ENCODE data around the gene AGAP5.

Gene AGAP5

DNA sequence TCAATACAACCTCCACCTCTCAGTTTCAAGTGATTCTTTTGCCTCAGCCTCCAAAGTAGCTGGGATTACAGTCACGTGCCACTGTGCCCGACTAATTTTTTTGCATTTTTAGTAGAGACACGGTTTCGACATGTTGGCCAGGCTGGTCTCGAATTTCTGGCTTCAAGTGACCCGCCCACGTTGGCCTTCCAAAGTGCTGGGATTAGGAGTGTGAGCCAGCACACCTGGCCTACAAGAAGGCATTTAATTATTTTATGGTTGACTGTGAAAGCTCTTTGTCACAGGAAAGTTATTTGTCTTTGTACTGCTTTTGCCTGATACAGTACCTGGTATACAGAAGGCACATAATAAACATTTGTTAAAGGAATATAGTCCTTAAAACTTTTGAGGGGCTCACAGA is 69.5 kb downstream of the AGAP5 start:
- Histone ChIP-seq H3K9me2 (ENCODE audit: low read depth, low read length) (no peaks in the 10 kb centered on the region), H4K20me1 (ENCODE audit: insufficient read depth, low read length) (no peaks in the 10 kb centered on the region), H3K9ac (ENCODE audit: low read length) (no peak overlapping the region), H3K79me2 (ENCODE audit: insufficient read depth, low read length) (no peaks in the 10 kb centered on the region), H3K27me3 (ENCODE audit: insufficient read depth, low read length) (no peaks in the 10 kb centered on the region), H3K9me3 (ENCODE audit: low read length) (no peaks in the 10 kb centered on the region), H3K4me1 (ENCODE audit: insufficient read depth, low read length, severe bottlenecking) (peaks cover 25% of the 10 kb centered on the region), H3K27ac (ENCODE audit: low read depth, low read length, poor library complexity, severe bottlenecking) (no peak overlapping the region), H3K4me2 (ENCODE audit: low read length) (no peak overlapping the region), H3K4me3 (ENCODE audit: low read depth, low read length, poor library complexity, severe bottlenecking) (no peak overlapping the region), H3F3A (ENCODE audit: insufficient read depth, low read length) (no peaks in the 10 kb centered on the region), H2AFZ (ENCODE audit: low read length) (no peak overlapping the region), H3K36me3 (ENCODE audit: insufficient read depth, low read length) (no peaks in the 10 kb centered on the region)
- TF ChIP-seq EZH2 (IDR thresholded peaks at IDR 0.05; ENCODE audit: borderline replicate concordance, low read length): no peak
- no peak for TF ChIP-seq CTCF (IDR thresholded peaks at IDR 0.05; ENCODE audit: low read length)

DNA sequence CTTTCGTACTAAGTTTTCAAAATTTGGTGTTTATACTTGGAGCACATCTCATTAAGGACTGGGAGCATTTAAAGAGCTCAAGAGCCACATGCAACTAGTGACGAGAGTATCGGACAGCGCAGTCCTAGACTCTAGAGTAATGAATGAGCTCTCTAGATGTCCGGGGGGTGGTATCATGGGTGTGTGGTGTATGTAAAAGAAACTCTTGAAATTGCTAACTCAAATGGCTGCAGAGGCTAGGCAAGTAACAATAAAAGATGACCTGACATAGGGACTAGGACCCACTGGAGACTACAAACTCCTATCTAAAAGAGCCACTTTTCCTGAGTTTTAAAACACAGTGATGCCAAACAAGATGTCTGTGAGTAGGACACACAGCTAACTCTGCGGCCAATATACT is 70.6 kb downstream of the AGAP5 start:
- H2AFZ ChIP-seq (ENCODE audit: low read length): no peak overlapping the region
- H4K20me1 ChIP-seq (ENCODE audit: insufficient read depth, low read length): no peaks in the 10 kb centered on the region
- no peaks in the 10 kb centered on the region for H3K27me3 ChIP-seq (ENCODE audit: insufficient read depth, low read length)
- H3K4me2 ChIP-seq (ENCODE audit: low read length): peak overlapping the region; percentile 10; the same call in 1 of the 2 replicates
- TF ChIP-seq CTCF (IDR thresholded peaks at IDR 0.05; ENCODE audit: low read length) (no peak), EZH2 (IDR thresholded peaks at IDR 0.05; ENCODE audit: borderline replicate concordance, low read length) (no peak)
- H3K4me1 ChIP-seq (ENCODE audit: insufficient read depth, low read length, severe bottlenecking): peaks cover 25% of the 10 kb centered on the region
- H3F3A ChIP-seq (ENCODE audit: insufficient read depth, low read length): no peaks in the 10 kb centered on the region
- H3K9ac ChIP-seq (ENCODE audit: low read length): no peak overlapping the region; the same call in 1 of the 2 replicates
- no peak overlapping the region for H3K27ac ChIP-seq (ENCODE audit: low read depth, low read length, poor library complexity, severe bottlenecking)
- no peaks in the 10 kb centered on the region for H3K9me3 ChIP-seq (ENCODE audit: low read length)
- H3K79me2 ChIP-seq (ENCODE audit: insufficient read depth, low read length): no peaks in the 10 kb centered on the region
- no peak overlapping the region for H3K4me3 ChIP-seq (ENCODE audit: low read depth, low read length, poor library complexity, severe bottlenecking)
- H3K9me2 ChIP-seq (ENCODE audit: low read depth, low read length): no peaks in the 10 kb centered on the region
- no peaks in the 10 kb centered on the region for H3K36me3 ChIP-seq (ENCODE audit: insufficient read depth, low read length)

DNA sequence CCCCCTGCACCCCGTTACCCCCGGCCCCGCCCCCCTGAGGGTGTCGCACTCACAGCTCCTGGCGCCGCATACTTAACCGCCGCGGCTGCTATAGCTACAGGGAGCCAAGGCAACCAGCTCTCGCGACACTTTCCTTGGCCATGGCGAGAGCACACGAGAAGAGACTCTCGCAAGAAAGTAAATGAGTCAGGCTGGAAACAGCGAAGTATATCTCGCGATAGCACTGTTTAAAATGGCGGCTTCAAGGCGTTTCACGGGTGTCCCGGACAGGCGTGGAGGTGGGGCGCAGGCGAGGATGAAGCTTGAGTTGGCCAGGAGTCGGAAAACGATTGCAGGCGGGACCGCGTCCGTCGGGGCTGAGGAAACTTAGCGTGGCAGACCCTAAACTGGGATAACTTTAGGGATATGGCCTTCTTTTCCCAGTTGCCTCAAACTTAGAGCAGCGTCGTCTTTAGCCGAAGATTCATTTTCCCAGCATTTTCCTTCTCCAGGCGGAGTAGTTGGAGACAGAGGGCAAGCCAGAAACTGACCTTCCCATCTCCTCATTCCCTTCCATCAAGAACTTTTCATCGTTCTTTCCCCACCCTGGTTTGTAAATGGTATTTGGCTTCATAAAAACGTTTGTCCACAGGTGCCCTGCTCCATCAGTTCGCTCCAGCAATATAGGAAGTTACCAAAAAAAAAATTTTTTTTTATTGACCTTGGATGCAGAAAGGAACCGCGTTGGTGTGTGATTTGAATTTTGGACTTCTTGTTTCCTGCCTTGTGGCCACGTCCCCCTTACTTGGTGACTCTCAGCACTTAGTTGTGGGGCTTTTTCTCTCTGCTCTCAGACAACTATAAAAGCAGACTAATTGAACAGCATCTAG is 71.8 kb downstream of the AGAP5 start:
- H2AFZ ChIP-seq (ENCODE audit: low read length): no peak overlapping the region
- no peaks in the 10 kb centered on the region for H3F3A ChIP-seq (ENCODE audit: insufficient read depth, low read length)
- no peaks in the 10 kb centered on the region for H3K9me2 ChIP-seq (ENCODE audit: low read depth, low read length)
- TF ChIP-seq CTCF (IDR thresholded peaks at IDR 0.05; ENCODE audit: low read length) (no peak), EZH2 (IDR thresholded peaks at IDR 0.05; ENCODE audit: borderline replicate concordance, low read length) (no peak)
- H3K79me2 ChIP-seq (ENCODE audit: insufficient read depth, low read length): no peaks in the 10 kb centered on the region
- no peaks in the 10 kb centered on the region for H3K36me3 ChIP-seq (ENCODE audit: insufficient read depth, low read length)
- H3K9ac ChIP-seq (ENCODE audit: low read length): peak overlapping the region; percentile 90
- no peaks in the 10 kb centered on the region for H4K20me1 ChIP-seq (ENCODE audit: insufficient read depth, low read length)
- peaks cover 25% of the 10 kb centered on the region for H3K4me1 ChIP-seq (ENCODE audit: insufficient read depth, low read length, severe bottlenecking)
- H3K27ac ChIP-seq (ENCODE audit: low read depth, low read length, poor library complexity, severe bottlenecking): peak overlapping the region; percentile 66
- peak overlapping the region; percentile 88 for H3K4me2 ChIP-seq (ENCODE audit: low read length)
- H3K4me3 ChIP-seq (ENCODE audit: low read depth, low read length, poor library complexity, severe bottlenecking): peak overlapping the region; percentile 90
- no peaks in the 10 kb centered on the region for H3K9me3 ChIP-seq (ENCODE audit: low read length)
- no peaks in the 10 kb centered on the region for H3K27me3 ChIP-seq (ENCODE audit: insufficient read depth, low read length)
